Keratinocyte (primary cell): ENCODE results near the gene ZNF584. TPM values are rescaled to one million over a fixed set of nuclear protein-coding genes. Genes with fewer than 3 reads are reported as not detected.
"Not testable (repeated sequence)": the region's sequence is repeated elsewhere in the genome, so short reads cannot be mapped to it uniquely, and the experiment has no call there.

Source experiments
- DNase-seq: peaks from one replicate; pipeline ENCODE4 v3.0.0-alpha.2; 2011; ENCODE audit warnings: low read depth, missing footprints, low spot score
- FAIRE-seq: peaks from 2 replicates; lab custom pipeline; 2011; peaks lifted over from hg19 to GRCh38; lab: Jason Lieb, UNC
- H2AFZ ChIP-seq: 2 replicates; pipeline ENCODE4 v1.6.0; 2012; ENCODE audit warnings: low read length, control low read depth, inconsistent platforms; ENCODE audit not compliant: control insufficient read depth
- H3K27ac ChIP-seq: 2 replicates; pipeline ENCODE4 v1.5.1; 2011; ENCODE audit warnings: low read length; ENCODE audit not compliant: control insufficient read depth, insufficient read depth
- H3K27me3 ChIP-seq: 3 replicates; pipeline ENCODE4 v1.6.0; 2011; ENCODE audit warnings: low read length; ENCODE audit not compliant: control insufficient read depth, insufficient read depth; ENCODE audit errors: extremely low read depth
- H3K36me3 ChIP-seq, 2 experiments: 2 replicates in 1 of 2; 3 replicates in 1 of 2; pipeline ENCODE4 v1.5.1; 2011; ENCODE audit warnings: low read length in 2 of 2, mild to moderate bottlenecking in 1 of 2; ENCODE audit not compliant: control insufficient read depth in 2 of 2, insufficient read depth in 2 of 2; ENCODE audit errors: extremely low read depth in 1 of 2
- H3K4me1 ChIP-seq: 3 replicates; pipeline ENCODE4 v1.5.1; 2011; ENCODE audit warnings: low read length; ENCODE audit not compliant: control insufficient read depth, insufficient read depth; ENCODE audit errors: extremely low read depth
- H3K4me2 ChIP-seq: 3 replicates; pipeline ENCODE4 v1.6.0; 2011; ENCODE audit warnings: low read depth, low read length; ENCODE audit not compliant: control insufficient read depth, insufficient read depth; ENCODE audit errors: extremely low read depth
- H3K4me3 ChIP-seq, 3 experiments: fragments of 200-600 bp in 1 of 3; sonication (generic) in 1 of 3; 2 replicates in 2 of 3; 3 replicates in 1 of 3; pipeline ENCODE4 v1.5.1; 2011 to 2016; ENCODE audit warnings: low read length in 3 of 3, mild to moderate bottlenecking in 3 of 3, control low read depth in 2 of 3, inconsistent platforms in 1 of 3, low read depth in 1 of 3, mixed read lengths in 1 of 3, mixed run types in 1 of 3, moderate library complexity in 1 of 3; ENCODE audit not compliant: control insufficient read depth in 2 of 3, insufficient read depth in 2 of 3; ENCODE audit errors: extremely low read depth in 1 of 3
- H3K79me2 ChIP-seq: 2 replicates; pipeline ENCODE4 v1.6.0; 2012; ENCODE audit warnings: low read length; ENCODE audit not compliant: control insufficient read depth, insufficient read depth
- H3K9ac ChIP-seq: 3 replicates; pipeline ENCODE4 v1.6.0; 2011; ENCODE audit warnings: low read length; ENCODE audit not compliant: control insufficient read depth, insufficient read depth; ENCODE audit errors: extremely low read depth
- H3K9me1 ChIP-seq: 3 replicates; pipeline ENCODE4 v1.6.0; 2011; ENCODE audit warnings: low read length; ENCODE audit not compliant: control insufficient read depth, insufficient read depth; ENCODE audit errors: extremely low read depth
- H3K9me3 ChIP-seq: 2 replicates; pipeline ENCODE4 v1.5.1; 2012; ENCODE audit warnings: low read depth, low read length; ENCODE audit not compliant: control insufficient read depth
- H4K20me1 ChIP-seq: 3 replicates; pipeline ENCODE4 v1.6.0; 2011; ENCODE audit warnings: low read length; ENCODE audit not compliant: control insufficient read depth, insufficient read depth; ENCODE audit errors: extremely low read depth
- EZH2 ChIP-seq: IDR thresholded peaks from one replicate; pipeline ENCODE4 v1.6.1; 2012; ENCODE audit warnings: inconsistent platforms, mild to moderate bottlenecking, low read length, moderate library complexity
- dilution Hi-C: fragments of 300-500 bp; cut with MboI; formaldehyde crosslinking; loops from one replicate; pipeline ENCODE4 v1.7.0; 2020; ENCODE audit warnings: low sequenced_read_pairs; ENCODE audit not compliant: extremely low pct_ligation_motif_present
- polyA plus RNA-seq, 5 experiments: library from polyadenylated mRNA; depleted of rRNA in 3 of 5; stranded (reverse) in 3 of 5; stranded (forward) in 1 of 5; unstranded in 1 of 5; fragments of >200 nt; gene quantifications; 1 replicate in 1 of 5; 2 replicates in 3 of 5; 3 replicates in 1 of 5; pipeline versions ENCODE4 v1.2.1 to v1.2.3, GENCODE V29; 2011 to 2012; ENCODE audit warnings: missing spikeins in 2 of 5, low read depth in 1 of 5, low replicate concordance in 1 of 5
- TF ChIP-seq, protein P1 (sequence below), 3 experiments: IDR thresholded peaks in 1 of 3; conservative IDR thresholded peaks in 1 of 3; optimal IDR thresholded peaks in 1 of 3; 2 replicates in 2 of 3; 3 replicates in 1 of 3; pipeline versions ENCODE3 to v1.5.1; 2011; ENCODE audit warnings: low read length in 3 of 3, mild to moderate bottlenecking in 3 of 3, moderate library complexity in 2 of 3, control low read depth in 1 of 3, inconsistent platforms in 1 of 3; ENCODE audit not compliant: insufficient read depth in 2 of 3; ENCODE audit errors: extremely low read depth in 1 of 3

Gene ZNF584
- polyA plus RNA-seq, 1 donor (not counting 4 experiments of a cell fraction or from before 2014, with no cell fraction given), result 12.2 TPM

- Histone ChIP-seq H3K4me2 (no peak overlapping the region), H3K79me2 (no peaks in the 10 kb centered on the region), H4K20me1 (no peaks in the 10 kb centered on the region), H3K9me3 (no peaks in the 10 kb centered on the region), H3K9ac (no peak overlapping the region), H3K36me3 (no peaks in the 10 kb centered on the region), H2AFZ (no peak overlapping the region), H3K4me1 (no peaks in the 10 kb centered on the region), H3K4me3 (no peak overlapping the region), H3K9me1 (no peaks in the 10 kb centered on the region), H3K27ac (no peak overlapping the region), H3K27me3 (no peaks in the 10 kb centered on the region)
- no peak for FAIRE-seq
- dilution Hi-C loops, result no loop called here
- TF ChIP-seq, protein P1, sequence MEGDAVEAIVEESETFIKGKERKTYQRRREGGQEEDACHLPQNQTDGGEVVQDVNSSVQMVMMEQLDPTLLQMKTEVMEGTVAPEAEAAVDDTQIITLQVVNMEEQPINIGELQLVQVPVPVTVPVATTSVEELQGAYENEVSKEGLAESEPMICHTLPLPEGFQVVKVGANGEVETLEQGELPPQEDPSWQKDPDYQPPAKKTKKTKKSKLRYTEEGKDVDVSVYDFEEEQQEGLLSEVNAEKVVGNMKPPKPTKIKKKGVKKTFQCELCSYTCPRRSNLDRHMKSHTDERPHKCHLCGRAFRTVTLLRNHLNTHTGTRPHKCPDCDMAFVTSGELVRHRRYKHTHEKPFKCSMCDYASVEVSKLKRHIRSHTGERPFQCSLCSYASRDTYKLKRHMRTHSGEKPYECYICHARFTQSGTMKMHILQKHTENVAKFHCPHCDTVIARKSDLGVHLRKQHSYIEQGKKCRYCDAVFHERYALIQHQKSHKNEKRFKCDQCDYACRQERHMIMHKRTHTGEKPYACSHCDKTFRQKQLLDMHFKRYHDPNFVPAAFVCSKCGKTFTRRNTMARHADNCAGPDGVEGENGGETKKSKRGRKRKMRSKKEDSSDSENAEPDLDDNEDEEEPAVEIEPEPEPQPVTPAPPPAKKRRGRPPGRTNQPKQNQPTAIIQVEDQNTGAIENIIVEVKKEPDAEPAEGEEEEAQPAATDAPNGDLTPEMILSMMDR (optimal IDR thresholded peaks at IDR 0.05 in 1 of 3, IDR thresholded peaks at IDR 0.05 in 1 of 3, conservative IDR thresholded peaks at IDR 0.05 in 1 of 3; ENCODE audit: extremely low read depth in 1 of 3, insufficient read depth in 2 of 3, low read length in 3 of 3), result no peak
- no peak for TF ChIP-seq EZH2
- DNase-seq, result no peak
These were observed 34.2 kb upstream of the ZNF584 start for GRCh38 chr19:58374200-58374599.

DNA sequence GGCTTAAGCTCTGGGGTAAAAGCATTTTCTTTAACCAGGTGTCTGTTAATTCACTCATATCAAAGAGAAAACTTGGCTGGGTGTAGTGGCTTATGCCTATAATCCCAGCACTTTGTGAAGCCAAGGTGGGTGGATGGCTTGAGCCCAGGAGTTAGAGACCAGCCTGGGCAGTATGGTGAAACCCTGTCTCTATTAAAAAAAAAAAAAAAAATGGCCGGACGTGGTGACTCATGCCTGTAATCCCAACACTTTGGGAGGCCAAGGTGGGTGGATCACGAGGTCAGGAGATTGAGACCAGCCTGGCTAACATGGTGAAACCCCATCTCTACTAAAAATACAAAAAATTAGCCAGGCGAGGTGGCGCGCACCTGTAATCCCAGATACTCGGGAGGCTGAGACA is 31.7 kb upstream of the ZNF584 start:
- dilution Hi-C loops, H3K27ac ChIP-seq, FAIRE-seq, H3K79me2 ChIP-seq, H4K20me1 ChIP-seq, H2AFZ ChIP-seq, H3K9ac ChIP-seq, H3K9me1 ChIP-seq, H3K9me3 ChIP-seq, H3K36me3 ChIP-seq, H3K4me1 ChIP-seq, H3K4me3 ChIP-seq, DNase-seq, H3K4me2 ChIP-seq, H3K27me3 ChIP-seq: not testable (repeated sequence)

DNA sequence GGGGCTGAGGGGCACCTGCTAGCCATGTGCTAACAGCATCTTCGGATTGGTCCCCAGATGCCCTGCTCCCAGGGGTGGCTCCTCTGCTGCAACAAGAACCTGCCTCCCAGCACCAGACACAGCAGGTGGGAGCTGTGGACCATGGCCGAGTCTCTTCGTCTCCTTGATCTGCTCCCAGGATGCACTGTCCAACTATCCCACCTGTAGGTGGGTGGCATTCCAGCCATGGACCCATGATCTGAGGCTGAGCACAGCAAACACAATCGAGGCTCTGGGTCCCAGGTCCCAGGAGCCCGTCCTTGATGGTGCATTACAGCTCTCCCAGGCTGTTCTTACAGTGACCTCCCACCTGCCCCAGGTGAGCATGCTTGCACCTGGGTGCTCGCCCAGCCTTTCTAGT is 29.2 kb upstream of the ZNF584 start:
- H3K4me3 ChIP-seq, result no peak overlapping the region
- H3K79me2 ChIP-seq, result peaks cover 13% of the 10 kb centered on the region
- no peaks in the 10 kb centered on the region for H3K9me1 ChIP-seq
- dilution Hi-C loops, result no loop called here
- no peak for TF ChIP-seq EZH2
- TF ChIP-seq, protein P1 (optimal IDR thresholded peaks at IDR 0.05 in 1 of 3, IDR thresholded peaks at IDR 0.05 in 1 of 3, conservative IDR thresholded peaks at IDR 0.05 in 1 of 3; ENCODE audit: extremely low read depth in 1 of 3, insufficient read depth in 2 of 3, low read length in 3 of 3), result no peak
- peaks cover 13% of the 10 kb centered on the region for H3K4me1 ChIP-seq
- no peak overlapping the region for H3K27ac ChIP-seq
- no peak for DNase-seq
- no peaks in the 10 kb centered on the region for H3K36me3 ChIP-seq
- H4K20me1 ChIP-seq, result no peaks in the 10 kb centered on the region
- H3K27me3 ChIP-seq, result no peaks in the 10 kb centered on the region
- H3K4me2 ChIP-seq, result peak overlapping the region; percentile 94
- no peak for FAIRE-seq
- H3K9me3 ChIP-seq, result no peaks in the 10 kb centered on the region
- H3K9ac ChIP-seq, result no peak overlapping the region
- H2AFZ ChIP-seq, result no peak overlapping the region
